ENCODE results near the gene LGALS3. TPM values are rescaled to one million over a fixed set of nuclear protein-coding genes. Genes with fewer than 3 reads are reported as not detected.

Gene LGALS3
- total RNA-seq, 4 donors from 2014 or later: 68.0 to 124 (median 80.6) TPM

- Histone ChIP-seq H3K9me3 (no peaks in the 10 kb centered on the region), H3K4me1 (peaks cover 5 to 9% of the 10 kb centered on the region in 2 donors), H3K4me3 (no peak overlapping the region), H3K27me3 (peaks cover 0 to 6% (median 0%) of the 10 kb centered on the region in 3 donors), H3K27ac (no peak overlapping the region), H3K36me3 (no peaks in the 10 kb centered on the region)
- TF ChIP-seq CTCF (IDR thresholded peaks at IDR 0.05 in 4 of 5, conservative IDR thresholded peaks at IDR 0.05 in 1 of 5) (no peak), POLR2A (IDR thresholded peaks at IDR 0.05) (no peak)
- intact Hi-C loops (cut with DNase I; ENCODE audit: low total_unique reads): no loop called here
- in situ Hi-C loops (cut with MboI; ENCODE audit: low sequenced_read_pairs in 4 of 4): no loop called here
- DNase-seq: no peak
- ATAC-seq: no peak
Measured at GRCh38 chr14:55127460-55127951, 1.5 kb upstream of the LGALS3 start.

GRCh38 chr14:55128386-55129085 lies 516 bp upstream of the LGALS3 start:
- intact Hi-C loops (cut with DNase I; ENCODE audit: low total_unique reads) (loop anchor here (2.0 kb wide), 1 partner anchor 28 kb away; no protein-coding TSS in a partner anchor), in situ Hi-C loops (cut with MboI; ENCODE audit: low sequenced_read_pairs in 4 of 4) (no loop called here)
- TF ChIP-seq POLR2A (IDR thresholded peaks at IDR 0.05) (no peak), CTCF (IDR thresholded peaks at IDR 0.05 in 4 of 5, conservative IDR thresholded peaks at IDR 0.05 in 1 of 5) (no peak)
- Histone ChIP-seq H3K4me1 (peaks cover 2 to 5% of the 10 kb centered on the region in 2 donors), H3K27ac (peak overlapping the region; percentile 81 to 88 (median 86)), H3K9me3 (no peaks in the 10 kb centered on the region), H3K27me3 (peaks cover 0 to 6% (median 0%) of the 10 kb centered on the region in 3 donors), H3K36me3 (no peaks in the 10 kb centered on the region), H3K4me3 (peak overlapping the region; percentile 62 to 75 (median 69))
- DNase-seq (no peak), ATAC-seq (no peak)

GRCh38 chr14:55129428-55130195 lies 560 bp downstream of the LGALS3 start:
- Histone ChIP-seq H3K9me3 (no peaks in the 10 kb centered on the region), H3K4me1 (peaks cover 2 to 12% of the 10 kb centered on the region in 2 donors), H3K27me3 (peaks cover 0 to 6% (median 0%) of the 10 kb centered on the region in 3 donors), H3K36me3 (no peaks in the 10 kb centered on the region), H3K4me3 (peak overlapping the region; percentile 62 to 75 (median 69)), H3K27ac (peak overlapping the region; percentile 81 to 88 (median 86))
- TF ChIP-seq CTCF (IDR thresholded peaks at IDR 0.05 in 4 of 5, conservative IDR thresholded peaks at IDR 0.05 in 1 of 5): no peak
- no peak for TF ChIP-seq POLR2A (IDR thresholded peaks at IDR 0.05)
- ATAC-seq: peak; percentile 56 to 59
- in situ Hi-C loops (cut with MboI; ENCODE audit: low sequenced_read_pairs in 4 of 4) (no loop called here), intact Hi-C loops (cut with DNase I; ENCODE audit: low total_unique reads) (loop anchor here (2.0 kb wide), 1 partner anchor 29 kb away; no protein-coding TSS in a partner anchor)
- peak; percentile 33 to 44 for DNase-seq

- no peak for TF ChIP-seq POLR2A (IDR thresholded peaks at IDR 0.05)
- no peak for TF ChIP-seq CTCF (IDR thresholded peaks at IDR 0.05 in 4 of 5, conservative IDR thresholded peaks at IDR 0.05 in 1 of 5)
- Histone ChIP-seq H3K4me1 (peaks cover 2 to 18% of the 10 kb centered on the region in 2 donors), H3K36me3 (no peaks in the 10 kb centered on the region), H3K27me3 (peaks cover 0 to 6% (median 0%) of the 10 kb centered on the region in 3 donors), H3K9me3 (no peaks in the 10 kb centered on the region), H3K27ac (peak overlapping the region; percentile 81 to 88 (median 86)), H3K4me3 (peak overlapping the region; percentile 62 to 75 (median 69))
- intact Hi-C loops (cut with DNase I; ENCODE audit: low total_unique reads) (no loop called here), in situ Hi-C loops (cut with MboI; ENCODE audit: low sequenced_read_pairs in 4 of 4) (no loop called here)
- DNase-seq (no peak), ATAC-seq (peak in 1 of 2 donors; percentile 15)
Measured at GRCh38 chr14:55130196-55130550, 1.1 kb downstream of the LGALS3 start.

Data from gastrocnemius medialis (tissue), 4 donors.